DOHH2 (cell line): ENCODE data around the gene SMARCC2.

Source experiments
- CTCF ChIP-seq: fragments of 200-600 bp; sonication (generic); IDR thresholded peaks from one replicate; pipeline ENCODE4 v1.5.1; 2014; ENCODE audit warnings: antibody characterized with exemption, mild to moderate bottlenecking, low read depth, low read length; ENCODE audit not compliant: poor library complexity, severe bottlenecking
- EZH2phosphoT487 ChIP-seq: fragments of 200-600 bp; sonication (generic); IDR thresholded peaks from 2 replicates; pipeline ENCODE4 v1.6.1; 2017; ENCODE audit warnings: borderline replicate concordance, mild to moderate bottlenecking, antibody characterized with exemption, low read length, moderate library complexity, mixed read lengths

DNA sequence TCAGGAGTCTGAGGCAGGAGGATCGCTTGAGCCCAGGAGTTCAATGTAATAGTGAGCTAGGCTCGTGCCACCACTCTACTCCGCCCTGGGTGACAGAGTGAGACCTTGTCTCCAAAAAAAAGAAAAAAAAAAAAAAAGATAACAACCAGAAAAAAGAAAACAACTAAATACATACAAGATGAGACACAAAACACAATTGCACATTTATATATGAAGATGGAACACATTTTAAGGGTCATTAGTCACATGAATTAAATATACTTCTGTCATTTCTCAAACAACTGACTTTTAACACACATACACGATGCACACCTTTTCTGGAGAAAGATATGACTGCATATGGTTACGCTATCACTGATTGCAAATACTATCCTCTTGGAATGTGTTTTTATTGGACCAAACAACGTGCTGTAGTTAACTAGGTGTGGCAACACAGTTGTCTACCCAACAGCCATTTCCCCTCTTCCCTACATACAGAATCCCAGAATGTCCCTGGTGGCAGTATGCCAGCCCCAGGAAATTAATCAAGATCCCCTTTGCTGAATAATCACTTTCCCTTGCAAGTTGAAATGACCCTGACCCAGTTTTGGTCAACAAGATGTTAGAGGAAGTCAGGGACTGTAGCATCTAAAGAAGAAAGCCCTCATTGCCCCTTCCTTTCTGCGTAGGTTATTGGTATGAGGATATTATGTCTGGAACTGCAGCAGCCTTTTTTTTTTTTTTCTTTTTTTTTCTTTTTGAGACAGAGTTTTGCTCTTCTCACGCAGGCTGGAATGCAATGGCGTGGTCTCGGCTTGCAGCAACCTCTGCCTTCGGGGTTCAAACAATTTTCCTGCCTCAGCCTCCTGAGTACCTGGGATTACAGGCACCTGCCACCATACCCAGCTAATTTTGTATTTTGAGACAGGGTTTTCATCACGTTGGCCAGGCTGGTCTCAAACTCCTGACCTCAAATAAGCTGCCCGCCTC lies 42.5 kb downstream of the SMARCC2 start:
- TF ChIP-seq CTCF = no peak
- TF ChIP-seq EZH2phosphoT487 = no peak
